Kidney (tissue), 14 donors: ENCODE results near the gene PADI6. TPM values are rescaled to one million over a fixed set of nuclear protein-coding genes. Genes with fewer than 3 reads are reported as not detected.

Source experiments
- DNase-seq, 5 donors: peaks; one replicate each; pipeline ENCODE4 v3.0.0-alpha.2; 2013 to 2020
- FAIRE-seq: peaks from 2 replicates; lab custom pipeline; 2012; peaks lifted over from hg19 to GRCh38; lab: Jason Lieb, UNC
- H3K27ac ChIP-seq, 2 donors: one replicate each; pipeline ENCODE4 v1.7.0; 2013; ENCODE audit warnings: low read depth in 2 of 2, low read length in 2 of 2, inconsistent platforms in 1 of 2
- H3K27me3 ChIP-seq: one replicate; pipeline ENCODE4 v1.7.1; 2013; ENCODE audit warnings: low read length, inconsistent platforms; ENCODE audit not compliant: control insufficient read depth, insufficient read depth
- H3K36me3 ChIP-seq, 3 donors: one replicate each; pipeline versions ENCODE4 v1.7.0 to v1.7.1; 2013; ENCODE audit warnings: low read length in 3 of 3, control low read depth in 1 of 3, inconsistent platforms in 1 of 3; ENCODE audit not compliant: insufficient read depth in 3 of 3, control insufficient read depth in 2 of 3
- H3K4me1 ChIP-seq, 3 donors: one replicate each; pipeline versions ENCODE4 v1.7.0 to v1.7.1; 2013; ENCODE audit warnings: low read length in 3 of 3, inconsistent platforms in 1 of 3, low read depth in 1 of 3; ENCODE audit not compliant: control insufficient read depth in 2 of 3, insufficient read depth in 2 of 3
- H3K4me3 ChIP-seq, 3 donors: one replicate each; pipeline versions ENCODE4 v1.7.0 to v1.8.1; 2013; ENCODE audit warnings: low read length in 3 of 3, control low read depth in 1 of 3, inconsistent platforms in 1 of 3
- H3K9ac ChIP-seq, 3 donors: one replicate each; pipeline versions ENCODE4 v1.7.0 to v1.7.1; 2013; ENCODE audit warnings: low read length in 3 of 3, control low read depth in 1 of 3, inconsistent platforms in 1 of 3
- H3K9me3 ChIP-seq, 3 donors: one replicate each; pipeline versions ENCODE4 v1.7.0 to v1.7.1; 2013; ENCODE audit warnings: low read length in 3 of 3, control low read depth in 1 of 3, inconsistent platforms in 1 of 3; ENCODE audit not compliant: control insufficient read depth in 2 of 3, insufficient read depth in 1 of 3
- intact Hi-C: fragments of 100-400 bp; cut with DNase I; formaldehyde crosslinking; loops from one replicate; pipeline ENCODE4 v1.11.1; 2022
- polyA plus RNA-seq: library from polyadenylated mRNA; stranded (reverse); fragments of 350-450 nt; fragmentation: Illumina TruSeq; extraction: RNeasy Lipid Tissue Mini Kit (QIAGEN cat#74804); gene quantifications from one replicate; pipeline ENCODE4 v1.2.3, GENCODE V29; 2014; ENCODE audit warnings: low read depth, low replicate concordance; ENCODE audit not compliant: insufficient read depth
- total RNA-seq: library from RNA; stranded (reverse); fragmentation: NEBNext Ultra II Directional; extraction: Animal tissue kit (Norgen Biotek cat#: 25700); gene quantifications from one replicate; pipeline ENCODE4 v1.2.1, GENCODE V29; 2021
- TF ChIP-seq, protein P1 (sequence below): IDR thresholded peaks from 3 replicates; pipeline ENCODE4 v1.5.1; 2012; ENCODE audit warnings: mild to moderate bottlenecking, moderate library complexity, borderline replicate concordance; ENCODE audit not compliant: insufficient read depth; ENCODE audit errors: extremely low read depth
- donor health status: control.
- donor health status: control.
- donor health status: control.
- donor health status: control.
- donor health status: control.
- donor health status: DM: yes; HTN: yes; CAD: no.
- donor health status: Normal renal cell carcinoma (clear cell type).

The PADI6 gene
- total and polyA plus RNA-seq, 2 donors from 2014 or later: not detected

DNA sequence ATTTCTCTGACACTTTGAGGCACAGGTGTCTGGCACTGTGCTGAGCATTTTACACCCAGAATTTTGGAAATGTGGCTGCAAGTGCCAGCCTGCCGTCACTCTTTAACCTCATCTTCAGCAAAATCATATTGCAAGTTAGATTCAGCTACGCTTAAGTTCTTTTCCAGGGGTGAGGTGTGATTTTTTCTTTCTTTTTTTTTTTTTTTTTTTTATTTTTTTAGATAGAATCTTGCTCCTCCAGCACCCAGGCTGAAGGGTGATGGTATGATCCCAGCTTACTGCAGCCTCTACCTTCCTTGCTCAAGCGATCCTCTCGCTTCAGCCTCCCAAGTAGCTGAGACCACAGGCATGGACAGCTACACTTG, 70.0 kb downstream of the PADI6 start:
- H3K9me3 ChIP-seq: no peaks in the 10 kb centered on the region
- FAIRE-seq (no peak), DNase-seq (no peak)
- H3K27ac ChIP-seq: no peak overlapping the region
- intact Hi-C loops: no loop called here
- H3K4me1 ChIP-seq: peaks cover 0 to 14% (median 8%) of the 10 kb centered on the region in 3 donors
- no peaks in the 10 kb centered on the region for H3K36me3 ChIP-seq
- H3K9ac ChIP-seq: no peak overlapping the region
- TF ChIP-seq, protein P1, sequence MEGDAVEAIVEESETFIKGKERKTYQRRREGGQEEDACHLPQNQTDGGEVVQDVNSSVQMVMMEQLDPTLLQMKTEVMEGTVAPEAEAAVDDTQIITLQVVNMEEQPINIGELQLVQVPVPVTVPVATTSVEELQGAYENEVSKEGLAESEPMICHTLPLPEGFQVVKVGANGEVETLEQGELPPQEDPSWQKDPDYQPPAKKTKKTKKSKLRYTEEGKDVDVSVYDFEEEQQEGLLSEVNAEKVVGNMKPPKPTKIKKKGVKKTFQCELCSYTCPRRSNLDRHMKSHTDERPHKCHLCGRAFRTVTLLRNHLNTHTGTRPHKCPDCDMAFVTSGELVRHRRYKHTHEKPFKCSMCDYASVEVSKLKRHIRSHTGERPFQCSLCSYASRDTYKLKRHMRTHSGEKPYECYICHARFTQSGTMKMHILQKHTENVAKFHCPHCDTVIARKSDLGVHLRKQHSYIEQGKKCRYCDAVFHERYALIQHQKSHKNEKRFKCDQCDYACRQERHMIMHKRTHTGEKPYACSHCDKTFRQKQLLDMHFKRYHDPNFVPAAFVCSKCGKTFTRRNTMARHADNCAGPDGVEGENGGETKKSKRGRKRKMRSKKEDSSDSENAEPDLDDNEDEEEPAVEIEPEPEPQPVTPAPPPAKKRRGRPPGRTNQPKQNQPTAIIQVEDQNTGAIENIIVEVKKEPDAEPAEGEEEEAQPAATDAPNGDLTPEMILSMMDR: no peak
- H3K27me3 ChIP-seq: peaks cover 4% of the 10 kb centered on the region
- H3K4me3 ChIP-seq: no peak overlapping the region

DNA sequence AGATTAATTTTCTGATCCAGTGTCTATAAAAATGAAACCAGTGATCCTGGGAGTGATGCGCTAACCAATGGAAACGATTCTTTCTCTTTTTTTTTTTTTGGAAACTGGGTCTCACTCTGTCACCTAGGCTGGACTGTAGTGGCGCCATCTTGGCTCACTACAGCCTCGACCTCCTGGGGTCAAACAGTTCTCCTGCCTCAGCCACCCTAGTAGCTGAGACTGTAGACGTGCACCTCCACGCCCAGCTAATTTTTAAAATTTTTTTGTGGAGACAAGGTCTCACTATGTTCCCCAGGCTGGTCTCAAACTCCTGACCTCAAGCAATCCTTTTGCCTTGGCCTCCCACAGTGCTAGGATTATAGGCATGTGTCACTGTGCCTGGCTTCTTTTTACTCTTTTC, 70.8 kb downstream of the PADI6 start:
- Histone ChIP-seq H3K4me1 (peaks cover 0 to 12% (median 6%) of the 10 kb centered on the region in 3 donors), H3K36me3 (no peaks in the 10 kb centered on the region), H3K9me3 (no peaks in the 10 kb centered on the region), H3K9ac (no peak overlapping the region), H3K4me3 (no peak overlapping the region), H3K27me3 (peaks cover 4% of the 10 kb centered on the region), H3K27ac (no peak overlapping the region)
- intact Hi-C loops: no loop called here
- DNase-seq (no peak), FAIRE-seq (no peak)
- TF ChIP-seq, protein P1: no peak

DNA sequence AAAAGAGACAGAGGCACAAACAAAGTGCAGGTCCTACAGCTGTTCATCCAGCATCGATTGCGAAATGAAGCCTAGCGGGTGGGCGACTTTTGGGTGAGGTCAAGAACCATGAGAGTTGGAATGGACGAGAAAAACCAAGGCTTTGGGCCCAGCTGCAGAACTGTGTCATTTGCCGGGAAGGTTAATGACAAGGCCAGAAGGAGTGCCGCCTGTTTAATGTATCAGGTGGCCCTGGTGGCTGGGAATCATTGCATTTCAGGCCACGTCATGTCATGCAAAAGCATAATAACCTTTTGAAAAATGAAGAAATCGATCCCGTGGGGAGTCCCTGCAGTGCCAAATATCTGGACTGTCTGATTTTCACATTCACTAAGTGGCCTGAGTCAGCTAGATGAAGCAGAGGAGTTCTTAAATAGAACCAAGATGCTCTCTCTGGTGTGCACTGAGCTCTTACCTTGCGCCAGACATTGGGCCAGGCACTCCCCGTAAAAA, 75.6 kb downstream of the PADI6 start:
- H3K27ac ChIP-seq: no peak overlapping the region
- H3K36me3 ChIP-seq: no peaks in the 10 kb centered on the region
- DNase-seq (peak in 1 of 5 donors; percentile 61), FAIRE-seq (no peak)
- intact Hi-C loops: no loop called here
- TF ChIP-seq, protein P1: no peak
- no peaks in the 10 kb centered on the region for H3K9me3 ChIP-seq
- H3K4me3 ChIP-seq: no peak overlapping the region
- H3K9ac ChIP-seq: no peak overlapping the region
- H3K4me1 ChIP-seq: no peaks in the 10 kb centered on the region
- H3K27me3 ChIP-seq: no peaks in the 10 kb centered on the region

Other genes starting within 250 kb of the PADI6 start
- 1.3 TPM for gene PADI1, start 167.1 kb upstream of the PADI6 start, total RNA-seq
- not detected for gene PADI1, start 167.1 kb upstream of the PADI6 start, polyA plus RNA-seq
- not detected for gene PADI3, start 123.1 kb upstream of the PADI6 start, total RNA-seq
- gene PADI3, start 123.1 kb upstream of the PADI6 start, polyA plus RNA-seq: not detected
- 0.35 TPM for gene PADI4, start 64.0 kb upstream of the PADI6 start, total RNA-seq
- not detected for gene PADI4, start 64.0 kb upstream of the PADI6 start, polyA plus RNA-seq
- gene RCC2, start 67.5 kb downstream of the PADI6 start, total RNA-seq: 46.8 TPM
- gene RCC2, start 67.5 kb downstream of the PADI6 start, polyA plus RNA-seq: 16.1 TPM
- gene ARHGEF10L, start 167.5 kb downstream of the PADI6 start, total RNA-seq: 91.9 TPM
- 40.8 TPM for gene ARHGEF10L, start 167.5 kb downstream of the PADI6 start, polyA plus RNA-seq